ENCODE results near the gene FHIT.

Gene FHIT

DNA sequence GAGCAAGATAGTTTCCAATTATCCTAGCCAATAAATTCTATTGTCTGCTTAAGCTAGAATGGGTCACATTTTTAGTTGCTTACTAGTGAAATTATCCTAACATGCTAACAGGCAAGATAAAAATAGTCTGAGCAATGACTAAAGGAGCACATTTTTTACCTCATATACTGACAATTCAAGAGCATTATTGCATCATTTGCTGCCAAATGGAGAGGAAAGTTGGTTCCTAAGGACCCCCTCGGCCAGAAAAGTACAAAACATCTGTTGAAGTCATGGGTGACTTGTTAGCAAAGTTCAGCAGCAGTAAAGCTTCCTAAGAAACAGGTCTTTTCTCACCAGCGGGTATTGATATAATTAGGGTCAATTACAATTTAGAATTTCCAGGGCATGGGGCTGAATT, 1001.0 kb downstream of the FHIT start:
- Histone ChIP-seq H2BK120ac (ENCODE audit: low read depth, low read length) (no peak overlapping the region), H3K9ac (ENCODE audit: low read length) (no peak overlapping the region), H3K4me3 (ENCODE audit: low read length) (no peak overlapping the region), H2BK15ac (replicated peaks; ENCODE audit: low read depth) (no peak overlapping the region), H3K27ac (ENCODE audit: low read depth, low read length) (no peak overlapping the region), H3K79me1 (ENCODE audit: low read length) (no peaks in the 10 kb centered on the region), H3K36me3 (ENCODE audit: control insufficient read depth, insufficient read depth, low read length) (no peaks in the 10 kb centered on the region), H2AK5ac (ENCODE audit: low read length) (no peak overlapping the region), H3K27me3 (ENCODE audit: insufficient read depth, low read length, poor library complexity) (peaks cover 2% of the 10 kb centered on the region), H4K5ac (ENCODE audit: low read length) (no peak overlapping the region), H3K4me2 (ENCODE audit: low read length) (no peak overlapping the region), H4K8ac (ENCODE audit: low read depth, low read length) (no peak overlapping the region), H3K23ac (ENCODE audit: low read length) (no peak overlapping the region), H3K56ac (ENCODE audit: low read length) (no peak overlapping the region), H3K79me2 (ENCODE audit: control insufficient read depth, insufficient read depth, low read length) (no peaks in the 10 kb centered on the region), H2BK5ac (ENCODE audit: low read length) (no peak overlapping the region), H3K4me1 (ENCODE audit: control insufficient read depth, low read depth, low read length) (no peaks in the 10 kb centered on the region), H3K4ac (ENCODE audit: low read depth, low read length) (no peak overlapping the region), H3K18ac (ENCODE audit: low read length) (no peak overlapping the region)
- no peak for DNase-seq
- WGBS (ENCODE audit: extremely low coverage, insufficient coverage, low lambda C conversion rate): no CpG with 5 or more reads among the region's 2 CpGs

DNA sequence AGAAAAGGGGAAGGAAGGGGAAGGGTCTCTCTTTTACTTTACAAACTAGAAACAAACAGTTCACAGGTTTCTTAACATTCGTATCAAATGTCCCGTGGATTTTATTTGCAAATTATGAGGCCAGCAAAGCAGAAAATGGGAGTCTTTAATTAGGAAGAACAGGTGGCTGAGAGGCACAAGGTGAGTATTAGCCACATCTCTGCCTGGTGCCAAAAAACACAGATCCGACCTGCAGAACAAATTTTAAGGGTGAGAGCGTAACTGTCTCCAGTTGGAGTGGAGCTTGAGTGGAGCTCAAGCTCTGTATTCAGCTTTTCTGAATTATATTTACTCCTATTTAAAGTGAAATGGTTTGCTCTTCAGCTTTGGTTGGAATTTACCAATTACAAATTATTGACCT, 1004.9 kb downstream of the FHIT start:
- H3K4me1 ChIP-seq (ENCODE audit: control insufficient read depth, low read depth, low read length): no peaks in the 10 kb centered on the region
- no peak overlapping the region for H3K4me3 ChIP-seq (ENCODE audit: low read length)
- no peaks in the 10 kb centered on the region for H3K36me3 ChIP-seq (ENCODE audit: control insufficient read depth, insufficient read depth, low read length)
- DNase-seq: no peak
- no CpG with 5 or more reads among the region's 4 CpGs for WGBS (ENCODE audit: extremely low coverage, insufficient coverage, low lambda C conversion rate)
- no peak overlapping the region for H3K18ac ChIP-seq (ENCODE audit: low read length)
- no peak overlapping the region for H3K4ac ChIP-seq (ENCODE audit: low read depth, low read length)
- no peak overlapping the region for H4K5ac ChIP-seq (ENCODE audit: low read length)
- H4K8ac ChIP-seq (ENCODE audit: low read depth, low read length): no peak overlapping the region
- H3K79me2 ChIP-seq (ENCODE audit: control insufficient read depth, insufficient read depth, low read length): no peaks in the 10 kb centered on the region
- no peak overlapping the region for H2BK120ac ChIP-seq (ENCODE audit: low read depth, low read length)
- H3K79me1 ChIP-seq (ENCODE audit: low read length): no peaks in the 10 kb centered on the region
- no peak overlapping the region for H2BK5ac ChIP-seq (ENCODE audit: low read length)
- H2AK5ac ChIP-seq (ENCODE audit: low read length): no peak overlapping the region
- no peaks in the 10 kb centered on the region for H3K27me3 ChIP-seq (ENCODE audit: insufficient read depth, low read length, poor library complexity)
- no peak overlapping the region for H3K9ac ChIP-seq (ENCODE audit: low read length)
- no peak overlapping the region for H3K4me2 ChIP-seq (ENCODE audit: low read length)
- H3K23ac ChIP-seq (ENCODE audit: low read length): no peak overlapping the region
- no peak overlapping the region for H2BK15ac ChIP-seq (replicated peaks; ENCODE audit: low read depth)
- H3K56ac ChIP-seq (ENCODE audit: low read length): no peak overlapping the region
- no peak overlapping the region for H3K27ac ChIP-seq (ENCODE audit: low read depth, low read length)

DNA sequence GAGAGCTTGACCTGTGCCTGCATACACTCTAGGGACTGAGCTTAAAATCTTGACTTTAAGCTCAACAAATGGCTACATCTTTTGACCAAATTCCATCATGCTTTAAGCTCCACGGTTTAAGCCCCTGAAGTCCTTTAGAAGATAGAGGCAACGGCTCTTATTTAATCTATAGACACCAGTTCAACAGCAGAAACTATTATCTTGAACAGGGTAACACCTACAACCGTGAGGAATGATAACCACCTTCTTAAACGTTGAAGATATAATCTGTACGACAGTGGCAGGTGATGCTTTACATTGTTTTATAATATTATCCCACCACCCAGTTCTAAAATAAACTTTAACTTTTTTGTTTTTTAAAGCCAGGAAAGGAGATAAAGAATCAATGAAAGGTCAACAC, 1007.8 kb downstream of the FHIT start:
- no peak overlapping the region for H4K5ac ChIP-seq (ENCODE audit: low read length)
- no peak overlapping the region for H2BK15ac ChIP-seq (replicated peaks; ENCODE audit: low read depth)
- H3K27me3 ChIP-seq (ENCODE audit: insufficient read depth, low read length, poor library complexity): no peaks in the 10 kb centered on the region
- no peak overlapping the region for H2BK120ac ChIP-seq (ENCODE audit: low read depth, low read length)
- H2BK5ac ChIP-seq (ENCODE audit: low read length): no peak overlapping the region
- no peak for DNase-seq
- no peak overlapping the region for H3K9ac ChIP-seq (ENCODE audit: low read length)
- WGBS (ENCODE audit: extremely low coverage, insufficient coverage, low lambda C conversion rate): no CpG with 5 or more reads among the region's 5 CpGs
- no peaks in the 10 kb centered on the region for H3K79me2 ChIP-seq (ENCODE audit: control insufficient read depth, insufficient read depth, low read length)
- H3K4me3 ChIP-seq (ENCODE audit: low read length): no peak overlapping the region
- H3K4me1 ChIP-seq (ENCODE audit: control insufficient read depth, low read depth, low read length): no peaks in the 10 kb centered on the region
- no peaks in the 10 kb centered on the region for H3K36me3 ChIP-seq (ENCODE audit: control insufficient read depth, insufficient read depth, low read length)
- H3K18ac ChIP-seq (ENCODE audit: low read length): no peak overlapping the region
- no peak overlapping the region for H3K4me2 ChIP-seq (ENCODE audit: low read length)
- H3K79me1 ChIP-seq (ENCODE audit: low read length): no peaks in the 10 kb centered on the region
- H4K8ac ChIP-seq (ENCODE audit: low read depth, low read length): no peak overlapping the region
- no peak overlapping the region for H2AK5ac ChIP-seq (ENCODE audit: low read length)
- H3K23ac ChIP-seq (ENCODE audit: low read length): no peak overlapping the region
- H3K56ac ChIP-seq (ENCODE audit: low read length): no peak overlapping the region
- no peak overlapping the region for H3K4ac ChIP-seq (ENCODE audit: low read depth, low read length)
- no peak overlapping the region for H3K27ac ChIP-seq (ENCODE audit: low read depth, low read length)

- peak; percentile 25 for DNase-seq
- Histone ChIP-seq H3K4ac (ENCODE audit: low read depth, low read length) (no peak overlapping the region), H3K79me1 (ENCODE audit: low read length) (no peaks in the 10 kb centered on the region), H3K79me2 (ENCODE audit: control insufficient read depth, insufficient read depth, low read length) (no peaks in the 10 kb centered on the region), H3K36me3 (ENCODE audit: control insufficient read depth, insufficient read depth, low read length) (no peaks in the 10 kb centered on the region), H3K18ac (ENCODE audit: low read length) (no peak overlapping the region), H2AK5ac (ENCODE audit: low read length) (no peak overlapping the region), H3K4me1 (ENCODE audit: control insufficient read depth, low read depth, low read length) (no peaks in the 10 kb centered on the region), H2BK15ac (replicated peaks; ENCODE audit: low read depth) (no peak overlapping the region), H3K4me2 (ENCODE audit: low read length) (no peak overlapping the region), H3K4me3 (ENCODE audit: low read length) (no peak overlapping the region), H2BK120ac (ENCODE audit: low read depth, low read length) (no peak overlapping the region), H2BK5ac (ENCODE audit: low read length) (no peak overlapping the region), H3K9ac (ENCODE audit: low read length) (no peak overlapping the region), H3K23ac (ENCODE audit: low read length) (no peak overlapping the region), H3K27ac (ENCODE audit: low read depth, low read length) (no peak overlapping the region), H4K5ac (ENCODE audit: low read length) (no peak overlapping the region), H4K8ac (ENCODE audit: low read depth, low read length) (no peak overlapping the region), H3K27me3 (ENCODE audit: insufficient read depth, low read length, poor library complexity) (no peaks in the 10 kb centered on the region), H3K56ac (ENCODE audit: low read length) (no peak overlapping the region)
- WGBS (ENCODE audit: extremely low coverage, insufficient coverage, low lambda C conversion rate): no CpG with 5 or more reads among the region's 3 CpGs
These were observed 1010.8 kb downstream of the FHIT start for GRCh38 chr3:60240492-60240891.

GRCh38 chr3:60238550-60238949, 1012.7 kb downstream of the FHIT start:
- H3K79me2 ChIP-seq (ENCODE audit: control insufficient read depth, insufficient read depth, low read length): no peaks in the 10 kb centered on the region
- no peaks in the 10 kb centered on the region for H3K79me1 ChIP-seq (ENCODE audit: low read length)
- H4K5ac ChIP-seq (ENCODE audit: low read length): no peak overlapping the region
- H3K9ac ChIP-seq (ENCODE audit: low read length): no peak overlapping the region
- no peak overlapping the region for H2BK5ac ChIP-seq (ENCODE audit: low read length)
- no peaks in the 10 kb centered on the region for H3K36me3 ChIP-seq (ENCODE audit: control insufficient read depth, insufficient read depth, low read length)
- WGBS (ENCODE audit: extremely low coverage, insufficient coverage, low lambda C conversion rate): no CpG with 5 or more reads among the region's 2 CpGs
- no peak overlapping the region for H3K4me3 ChIP-seq (ENCODE audit: low read length)
- H3K4me2 ChIP-seq (ENCODE audit: low read length): no peak overlapping the region
- no peak overlapping the region for H2BK120ac ChIP-seq (ENCODE audit: low read depth, low read length)
- H3K56ac ChIP-seq (ENCODE audit: low read length): no peak overlapping the region
- H3K23ac ChIP-seq (ENCODE audit: low read length): no peak overlapping the region
- no peak overlapping the region for H4K8ac ChIP-seq (ENCODE audit: low read depth, low read length)
- H3K27ac ChIP-seq (ENCODE audit: low read depth, low read length): no peak overlapping the region
- H3K18ac ChIP-seq (ENCODE audit: low read length): no peak overlapping the region
- no peak overlapping the region for H2AK5ac ChIP-seq (ENCODE audit: low read length)
- DNase-seq: no peak
- H3K4me1 ChIP-seq (ENCODE audit: control insufficient read depth, low read depth, low read length): no peaks in the 10 kb centered on the region
- H3K27me3 ChIP-seq (ENCODE audit: insufficient read depth, low read length, poor library complexity): no peaks in the 10 kb centered on the region
- H3K4ac ChIP-seq (ENCODE audit: low read depth, low read length): no peak overlapping the region
- H2BK15ac ChIP-seq (replicated peaks; ENCODE audit: low read depth): no peak overlapping the region

DNA sequence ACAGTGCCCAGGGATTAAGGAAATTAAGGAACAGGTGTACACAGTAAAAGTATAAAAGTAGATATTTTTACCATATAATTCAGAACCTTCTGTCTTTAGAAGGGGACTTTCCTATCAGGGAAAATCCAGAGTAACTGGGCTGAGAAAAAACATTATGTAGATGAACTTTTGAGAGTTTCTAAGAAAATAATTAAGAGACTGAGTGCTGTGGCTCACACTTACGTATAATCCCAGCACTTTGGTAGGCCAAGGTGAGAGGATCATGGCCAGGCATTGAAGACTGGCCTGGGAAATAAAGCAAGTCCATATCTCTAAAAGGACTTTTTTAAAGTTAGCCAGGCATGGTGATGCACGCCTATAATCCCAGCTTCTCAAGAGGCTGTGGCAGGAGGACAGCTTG, 1021.8 kb downstream of the FHIT start:
- H3K4me1 ChIP-seq (ENCODE audit: control insufficient read depth, low read depth, low read length): no peaks in the 10 kb centered on the region
- H3K4me2 ChIP-seq (ENCODE audit: low read length): no peak overlapping the region
- H3K23ac ChIP-seq (ENCODE audit: low read length): no peak overlapping the region
- no peaks in the 10 kb centered on the region for H3K36me3 ChIP-seq (ENCODE audit: control insufficient read depth, insufficient read depth, low read length)
- no peak overlapping the region for H3K4me3 ChIP-seq (ENCODE audit: low read length)
- H3K4ac ChIP-seq (ENCODE audit: low read depth, low read length): no peak overlapping the region
- H3K9ac ChIP-seq (ENCODE audit: low read length): no peak overlapping the region
- H2BK120ac ChIP-seq (ENCODE audit: low read depth, low read length): no peak overlapping the region
- H3K56ac ChIP-seq (ENCODE audit: low read length): no peak overlapping the region
- H3K18ac ChIP-seq (ENCODE audit: low read length): no peak overlapping the region
- H4K8ac ChIP-seq (ENCODE audit: low read depth, low read length): no peak overlapping the region
- WGBS (ENCODE audit: extremely low coverage, insufficient coverage, low lambda C conversion rate): no CpG with 5 or more reads among the region's 2 CpGs
- H2AK5ac ChIP-seq (ENCODE audit: low read length): no peak overlapping the region
- H2BK15ac ChIP-seq (replicated peaks; ENCODE audit: low read depth): no peak overlapping the region
- H3K79me2 ChIP-seq (ENCODE audit: control insufficient read depth, insufficient read depth, low read length): no peaks in the 10 kb centered on the region
- no peak overlapping the region for H2BK5ac ChIP-seq (ENCODE audit: low read length)
- H4K5ac ChIP-seq (ENCODE audit: low read length): no peak overlapping the region
- no peaks in the 10 kb centered on the region for H3K27me3 ChIP-seq (ENCODE audit: insufficient read depth, low read length, poor library complexity)
- H3K79me1 ChIP-seq (ENCODE audit: low read length): no peaks in the 10 kb centered on the region
- no peak overlapping the region for H3K27ac ChIP-seq (ENCODE audit: low read depth, low read length)
- no peak for DNase-seq
